ENCODE measurements around the gene RAB3GAP2. TPM values are rescaled to one million over a fixed set of nuclear protein-coding genes. Genes with fewer than 3 reads are reported as not detected.

The RAB3GAP2 gene
- total RNA-seq, 1 donor from 2014 or later = 39.9 TPM

- H3K4me1 Mint-ChIP-seq (ENCODE audit: unreplicated experiment) = peaks cover 17% of the 10 kb centered on the region
- H3K27me3 Mint-ChIP-seq (ENCODE audit: unreplicated experiment) = peaks cover 7% of the 10 kb centered on the region
- H3K27ac Mint-ChIP-seq (ENCODE audit: unreplicated experiment) = peak overlapping the region; percentile 19
- no peak for DNase-seq (ENCODE audit: extremely low spot score, unreplicated experiment)
- H3K9me3 Mint-ChIP-seq (ENCODE audit: unreplicated experiment) = no peaks in the 10 kb centered on the region
- no peak for TF ChIP-seq CTCF (IDR thresholded peaks at IDR 0.05)
- no peaks in the 10 kb centered on the region for H3K36me3 Mint-ChIP-seq (ENCODE audit: unreplicated experiment)
- no peak overlapping the region for H3K4me3 Mint-ChIP-seq (ENCODE audit: unreplicated experiment)
Observed at GRCh38 chr1:220298470-220299205, 26.4 kb upstream of the RAB3GAP2 start.

DNA sequence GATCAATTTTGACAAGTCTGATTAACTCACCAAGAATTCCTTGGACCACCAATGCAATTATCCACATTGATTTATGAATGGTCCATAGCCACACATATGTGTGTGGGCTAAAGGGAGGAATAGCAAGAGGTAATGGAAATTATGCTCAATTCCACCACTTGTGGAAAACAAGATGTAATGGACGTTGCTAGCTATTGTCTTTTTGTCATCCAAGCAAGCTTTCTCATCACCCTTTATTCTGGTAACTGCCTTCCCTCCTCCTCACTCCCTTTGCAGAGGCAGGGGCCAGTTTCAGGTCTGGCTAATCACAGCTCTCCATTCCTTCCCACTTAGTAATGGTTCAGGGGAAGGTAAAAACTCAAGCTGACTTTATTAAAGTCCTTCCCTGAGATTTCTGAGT is 24.7 kb upstream of the RAB3GAP2 start:
- no peak overlapping the region for H3K27ac Mint-ChIP-seq (ENCODE audit: unreplicated experiment)
- no peak for TF ChIP-seq CTCF (IDR thresholded peaks at IDR 0.05)
- H3K4me3 Mint-ChIP-seq (ENCODE audit: unreplicated experiment) = no peak overlapping the region
- no peaks in the 10 kb centered on the region for H3K9me3 Mint-ChIP-seq (ENCODE audit: unreplicated experiment)
- peaks cover 7% of the 10 kb centered on the region for H3K27me3 Mint-ChIP-seq (ENCODE audit: unreplicated experiment)
- DNase-seq (ENCODE audit: extremely low spot score, unreplicated experiment) = no peak
- H3K4me1 Mint-ChIP-seq (ENCODE audit: unreplicated experiment) = peaks cover 17% of the 10 kb centered on the region
- H3K36me3 Mint-ChIP-seq (ENCODE audit: unreplicated experiment) = no peaks in the 10 kb centered on the region

DNA sequence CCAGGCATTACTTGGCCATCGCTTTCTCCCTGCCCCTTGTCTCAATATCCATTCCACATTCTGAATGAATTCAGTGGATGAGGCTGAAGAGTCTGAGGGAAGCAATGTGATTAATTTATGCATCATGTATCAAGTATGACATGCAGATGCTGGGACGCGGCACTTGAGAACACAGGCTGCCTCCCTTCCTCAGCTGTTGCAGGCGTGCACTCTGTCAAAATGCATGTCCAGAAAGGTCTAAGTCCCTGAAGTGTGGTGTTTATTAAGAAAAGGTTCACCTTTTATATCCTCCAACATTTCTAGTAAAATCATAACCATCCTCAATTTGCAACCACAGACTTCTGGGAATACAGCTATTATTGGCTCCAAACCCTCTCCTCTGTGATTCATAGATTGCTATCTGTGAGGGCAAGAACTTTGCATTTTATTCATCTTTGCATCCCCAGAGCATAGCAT is 22.6 kb upstream of the RAB3GAP2 start:
- Mint-ChIP-seq H3K36me3 (ENCODE audit: unreplicated experiment) (no peaks in the 10 kb centered on the region), H3K9me3 (ENCODE audit: unreplicated experiment) (no peaks in the 10 kb centered on the region), H3K4me1 (ENCODE audit: unreplicated experiment) (no peaks in the 10 kb centered on the region), H3K27me3 (ENCODE audit: unreplicated experiment) (peaks cover 22% of the 10 kb centered on the region), H3K27ac (ENCODE audit: unreplicated experiment) (no peak overlapping the region), H3K4me3 (ENCODE audit: unreplicated experiment) (no peak overlapping the region)
- DNase-seq (ENCODE audit: extremely low spot score, unreplicated experiment) = no peak
- no peak for TF ChIP-seq CTCF (IDR thresholded peaks at IDR 0.05)

DNA sequence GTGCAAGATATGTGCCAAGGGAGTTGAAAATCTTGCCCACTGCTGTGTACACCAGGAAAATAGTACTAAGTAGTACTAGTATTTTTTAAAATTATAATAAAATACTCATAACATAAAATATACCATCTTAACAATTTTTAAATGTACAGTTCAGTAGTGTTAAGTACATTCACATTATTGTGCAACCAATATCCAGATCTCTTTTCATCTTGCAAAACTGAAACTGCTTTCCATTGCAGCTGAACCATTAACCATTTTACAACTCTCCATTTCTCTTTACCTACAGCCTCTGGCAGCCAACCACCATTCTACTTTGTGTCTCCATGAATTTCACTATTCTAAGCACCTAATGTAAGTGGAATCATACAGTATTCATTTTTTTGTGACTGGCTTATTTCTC is 19.3 kb upstream of the RAB3GAP2 start:
- Mint-ChIP-seq H3K4me3 (ENCODE audit: unreplicated experiment) (no peak overlapping the region), H3K36me3 (ENCODE audit: unreplicated experiment) (no peaks in the 10 kb centered on the region), H3K27me3 (ENCODE audit: unreplicated experiment) (peaks cover 39% of the 10 kb centered on the region), H3K27ac (ENCODE audit: unreplicated experiment) (no peak overlapping the region), H3K4me1 (ENCODE audit: unreplicated experiment) (no peaks in the 10 kb centered on the region), H3K9me3 (ENCODE audit: unreplicated experiment) (no peaks in the 10 kb centered on the region)
- no peak for DNase-seq (ENCODE audit: extremely low spot score, unreplicated experiment)
- TF ChIP-seq CTCF (IDR thresholded peaks at IDR 0.05) = no peak

DNA sequence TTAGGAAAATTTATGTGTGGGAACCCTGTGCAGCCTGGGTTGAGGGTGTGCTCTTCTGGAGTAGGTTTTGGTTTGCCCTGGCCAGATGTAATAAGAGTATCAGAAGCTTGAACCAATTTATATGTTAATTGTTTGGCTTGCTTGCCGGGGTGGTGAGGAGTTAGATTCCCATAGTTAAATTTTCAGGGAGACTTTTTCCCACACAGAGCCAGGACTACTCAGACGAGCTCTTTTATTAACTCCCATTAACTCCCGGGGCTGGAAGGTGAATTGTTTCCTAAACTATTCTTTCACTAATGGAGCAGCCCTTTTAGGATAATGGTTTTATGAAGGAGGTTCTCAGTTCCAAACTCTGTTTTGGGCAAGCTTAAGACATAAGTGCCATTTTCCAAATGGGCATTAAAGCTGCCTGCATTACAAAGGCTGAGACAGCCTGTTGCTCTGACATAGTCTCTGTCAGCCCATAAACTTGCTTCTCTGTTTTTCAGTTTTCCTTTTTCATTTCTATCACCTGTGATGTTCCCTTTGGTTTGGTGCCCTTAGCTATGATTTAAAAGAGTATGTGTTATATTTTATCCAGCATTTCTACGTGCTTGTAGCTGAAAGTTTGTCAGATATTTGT is 18.0 kb upstream of the RAB3GAP2 start:
- Mint-ChIP-seq H3K27ac (ENCODE audit: unreplicated experiment) (no peak overlapping the region), H3K4me3 (ENCODE audit: unreplicated experiment) (no peak overlapping the region), H3K4me1 (ENCODE audit: unreplicated experiment) (no peaks in the 10 kb centered on the region), H3K9me3 (ENCODE audit: unreplicated experiment) (no peaks in the 10 kb centered on the region), H3K36me3 (ENCODE audit: unreplicated experiment) (no peaks in the 10 kb centered on the region), H3K27me3 (ENCODE audit: unreplicated experiment) (peaks cover 36% of the 10 kb centered on the region)
- no peak for TF ChIP-seq CTCF (IDR thresholded peaks at IDR 0.05)
- DNase-seq (ENCODE audit: extremely low spot score, unreplicated experiment) = no peak
